ENCODE data around the gene ASTN1. TPM values are rescaled to one million over a fixed set of nuclear protein-coding genes. Genes with fewer than 3 reads are reported as not detected.
A peak's percentile ranks its signal among the peaks of the same experiment; 100 is the strongest.

ASTN1 gene
- total RNA-seq, 1 donor from 2014 or later = under 0.01 TPM

DNA sequence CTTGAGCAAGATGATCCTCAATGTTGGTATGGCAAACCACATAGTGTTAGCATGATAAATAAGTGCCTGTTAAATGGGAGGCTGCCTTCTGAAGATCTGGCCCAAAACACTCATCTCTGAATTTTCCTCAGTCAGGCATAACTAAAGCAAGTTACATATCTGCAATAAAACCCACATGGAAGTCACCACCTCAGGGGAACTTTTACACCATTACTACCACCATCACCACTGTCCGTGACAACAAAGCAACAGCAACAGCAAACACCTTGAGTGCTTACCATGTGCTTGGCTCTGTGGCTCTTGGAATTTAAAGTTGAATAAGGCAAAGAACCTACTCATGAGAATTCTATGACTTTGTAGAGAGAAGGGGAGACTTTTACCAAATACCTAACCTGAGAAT lies 233.0 kb downstream of the ASTN1 start:
- no peak for DNase-seq (ENCODE audit: low read depth, low spot score)

DNA sequence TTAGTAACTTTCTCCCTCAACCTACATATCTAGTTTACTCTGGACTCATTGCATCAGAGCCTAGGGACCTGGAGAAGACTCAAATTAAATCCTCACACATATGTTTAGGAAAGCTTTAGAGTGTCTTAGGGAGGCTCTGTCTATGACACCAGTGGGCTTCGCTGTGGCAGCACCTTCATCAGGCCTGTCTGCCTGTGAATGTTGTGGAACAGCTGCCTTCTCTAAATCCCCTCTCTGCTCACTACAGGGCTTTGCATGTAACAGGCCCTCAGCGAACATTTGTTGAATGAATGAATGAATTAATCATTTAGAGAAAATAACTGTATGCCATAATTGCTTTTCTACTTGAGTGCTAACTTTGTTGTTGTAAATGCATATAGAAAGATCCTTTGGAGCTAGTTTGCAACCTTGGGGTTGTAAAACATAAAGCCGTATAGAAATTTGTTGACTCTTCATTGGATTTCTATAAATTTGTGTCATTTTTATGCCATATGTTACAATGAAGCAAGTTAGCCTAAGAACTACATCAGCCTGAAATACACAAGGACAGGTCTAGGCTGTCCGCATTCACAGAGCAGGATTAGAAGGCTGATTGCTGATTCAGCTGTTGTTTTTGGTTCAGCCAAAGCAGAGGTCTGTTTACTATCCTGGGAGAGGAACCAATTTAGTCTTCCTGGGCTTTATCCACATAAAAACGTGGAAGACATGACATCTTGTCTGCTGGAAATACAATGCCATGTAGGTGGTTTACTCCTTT lies 238.0 kb downstream of the ASTN1 start:
- DNase-seq (ENCODE audit: low read depth, low spot score) = no peak

DNA sequence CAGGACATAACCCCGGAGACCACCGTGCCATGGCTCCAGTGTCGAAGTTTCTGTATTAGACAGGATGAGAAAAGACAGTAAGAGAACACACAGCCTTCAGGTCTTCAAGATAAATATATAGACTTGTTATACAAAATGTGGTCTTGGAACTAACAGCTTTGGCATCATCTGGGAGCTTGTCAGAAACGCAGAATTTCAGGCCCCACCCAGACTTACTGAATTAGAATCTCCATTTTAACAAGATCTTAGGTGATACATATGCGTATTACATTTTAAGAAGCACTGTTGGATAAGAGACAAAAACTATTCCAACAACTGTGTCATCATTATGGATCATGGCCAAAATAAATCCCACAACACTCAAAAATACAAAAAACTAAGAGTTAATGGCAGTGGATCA lies 239.3 kb downstream of the ASTN1 start:
- DNase-seq (ENCODE audit: low read depth, low spot score) = no peak

DNA sequence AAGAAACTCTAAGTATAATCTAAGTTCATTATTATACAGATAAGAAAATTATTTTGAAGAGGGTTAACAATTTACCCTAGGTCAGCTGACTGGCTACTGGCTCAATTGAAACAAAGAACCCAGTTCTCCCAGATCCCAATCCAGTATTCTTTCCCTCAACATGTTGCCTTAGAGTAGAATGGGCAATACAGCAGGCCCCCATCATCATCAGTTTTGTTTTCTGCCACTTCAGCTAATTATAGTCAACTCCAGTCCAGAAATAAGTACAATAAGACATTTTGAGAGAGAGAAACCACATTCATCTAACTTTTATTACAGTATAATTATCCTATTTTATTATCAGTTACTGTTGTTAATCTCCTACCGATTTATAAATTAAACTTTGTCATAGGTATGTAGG lies 241.2 kb downstream of the ASTN1 start:
- no peak for DNase-seq (ENCODE audit: low read depth, low spot score)

DNA sequence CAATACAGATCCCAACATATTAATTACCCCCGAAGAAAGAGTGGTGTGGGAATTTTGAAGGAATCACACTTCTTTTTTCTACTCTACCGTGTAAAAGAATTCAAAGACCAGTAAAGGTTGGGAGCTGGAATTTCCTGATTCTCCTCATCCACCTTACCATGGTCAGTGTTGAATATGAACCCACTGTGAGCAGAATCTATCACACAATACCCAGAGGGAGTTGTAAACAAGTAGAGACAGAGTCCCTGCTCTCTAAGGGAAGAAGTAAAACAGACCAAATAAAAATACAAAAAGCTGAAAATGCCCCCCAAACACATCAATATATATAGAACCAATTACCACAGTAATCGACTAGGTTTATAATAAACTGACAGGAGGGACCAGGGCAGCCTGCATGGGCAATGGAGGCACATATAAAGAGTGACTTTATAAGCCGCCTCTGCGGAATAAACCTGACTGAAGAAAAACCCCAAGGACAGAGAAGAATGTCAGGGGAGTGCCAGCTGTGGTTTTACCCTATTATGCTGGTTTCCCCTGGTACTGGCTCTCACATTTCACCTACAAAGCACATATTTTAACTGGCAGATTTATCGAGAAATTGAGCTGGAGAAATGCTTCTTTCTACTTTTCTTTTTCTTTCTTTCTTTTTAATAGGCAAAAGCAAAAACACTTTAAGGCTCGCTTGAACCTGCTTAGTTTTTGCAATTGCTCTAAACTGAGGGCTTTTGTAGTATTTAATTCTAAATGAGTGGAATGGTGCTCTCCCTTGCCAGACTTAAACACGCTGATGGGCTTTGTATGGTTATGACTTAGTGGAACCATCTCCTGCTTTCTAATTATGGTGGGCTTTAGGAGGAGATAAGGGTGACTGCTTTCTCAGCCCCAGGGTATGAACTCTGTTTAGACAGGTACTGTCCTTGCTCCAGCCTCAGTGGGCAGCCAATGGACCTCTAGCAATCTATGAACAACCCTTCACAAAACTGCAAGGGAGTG lies 244.8 kb downstream of the ASTN1 start:
- no peak for DNase-seq (ENCODE audit: low read depth, low spot score)

DNA sequence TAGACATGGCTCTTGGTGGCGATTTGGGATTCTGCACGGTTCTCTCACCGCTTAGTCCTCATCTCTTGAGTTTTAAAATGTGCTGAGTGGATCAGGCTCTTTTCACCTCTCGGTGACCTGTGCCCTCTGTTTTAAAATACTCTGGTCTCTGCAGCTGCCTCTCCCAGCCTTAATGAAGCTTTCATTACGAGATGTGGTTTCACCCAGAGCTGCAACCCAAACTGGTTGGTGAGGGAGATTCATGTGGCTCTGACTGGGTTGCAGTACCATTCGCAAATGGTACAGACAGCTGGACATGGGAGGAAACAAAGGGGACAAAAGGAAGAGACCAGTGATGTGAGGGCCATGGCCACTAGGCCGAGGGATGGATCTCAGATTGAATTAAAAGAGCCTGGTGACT lies 258.9 kb downstream of the ASTN1 start:
- no peak for DNase-seq (ENCODE audit: low read depth, low spot score)

DNA sequence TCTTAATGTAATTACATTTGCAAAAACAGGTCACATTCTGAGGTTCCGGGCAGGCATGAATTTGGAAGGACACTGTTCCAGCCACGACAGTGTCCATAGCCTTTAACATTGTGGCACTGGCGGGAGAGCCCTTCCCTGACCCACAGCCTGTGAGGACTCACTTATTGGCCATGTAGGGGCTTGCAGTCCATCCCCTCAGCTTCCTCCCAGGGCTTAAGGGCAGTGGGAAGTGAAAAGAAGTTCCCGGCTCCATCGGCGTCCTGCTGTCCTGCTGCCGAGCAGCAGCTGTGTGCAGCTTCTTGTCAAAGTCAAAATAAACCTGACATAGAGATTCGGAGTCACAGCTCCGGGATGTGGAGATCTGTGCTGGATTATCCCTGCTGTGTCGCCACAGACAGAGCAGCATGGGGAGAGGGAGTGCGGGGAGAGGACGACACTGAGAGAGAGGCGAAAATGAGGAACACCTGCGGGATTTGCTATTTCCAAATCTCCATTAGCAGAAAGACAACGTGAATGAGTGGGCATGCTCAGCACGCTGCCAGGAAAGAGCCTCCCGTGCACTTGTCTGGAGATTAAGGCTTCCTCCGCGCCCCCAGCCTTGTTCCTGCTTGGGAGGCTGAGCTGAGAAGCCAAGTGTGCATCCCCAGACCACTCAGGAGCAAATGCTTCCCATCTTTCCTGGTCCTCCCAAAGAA lies 260.3 kb downstream of the ASTN1 start:
- no peak for DNase-seq (ENCODE audit: low read depth, low spot score)

DNA sequence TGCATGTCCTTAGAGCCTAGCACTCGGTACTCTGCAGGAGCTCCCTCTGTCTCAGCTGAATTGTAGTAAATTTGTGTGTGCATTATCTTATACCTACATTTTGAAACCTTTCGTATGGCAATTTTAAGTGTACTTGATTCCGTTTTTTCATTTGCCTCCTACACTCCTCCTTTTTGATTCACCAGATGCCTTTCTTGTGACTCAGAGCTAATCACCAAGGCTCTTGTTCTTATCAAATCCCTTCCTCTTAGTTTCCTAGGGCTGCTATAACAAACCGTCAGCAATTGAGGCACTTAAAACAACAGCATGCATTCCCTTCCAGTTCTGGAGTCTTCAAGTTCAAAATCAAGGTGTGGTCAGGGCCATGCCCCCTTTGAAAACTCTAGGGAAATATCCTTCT lies 261.0 kb downstream of the ASTN1 start:
- no peak for DNase-seq (ENCODE audit: low read depth, low spot score)

DNA sequence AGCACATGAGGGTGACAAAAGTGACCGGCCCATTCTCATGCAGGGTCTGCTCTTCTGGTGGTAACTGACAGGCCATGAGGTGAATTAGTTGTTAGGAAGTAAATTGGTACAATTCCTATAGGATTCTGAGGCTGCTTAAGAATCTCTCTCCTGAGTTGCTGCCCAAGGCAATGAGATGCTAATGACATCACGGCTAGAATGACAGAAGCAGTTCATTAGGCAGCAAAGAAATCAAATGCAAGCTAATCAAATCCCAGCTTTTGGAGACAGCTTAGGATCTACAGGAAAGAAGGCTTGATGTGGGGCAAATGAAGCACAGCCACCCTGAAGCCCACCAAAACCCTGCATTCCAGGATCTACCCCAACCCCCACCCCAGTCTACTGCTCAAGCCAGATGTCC lies 265.2 kb downstream of the ASTN1 start:
- no peak for DNase-seq (ENCODE audit: low read depth, low spot score)

DNA sequence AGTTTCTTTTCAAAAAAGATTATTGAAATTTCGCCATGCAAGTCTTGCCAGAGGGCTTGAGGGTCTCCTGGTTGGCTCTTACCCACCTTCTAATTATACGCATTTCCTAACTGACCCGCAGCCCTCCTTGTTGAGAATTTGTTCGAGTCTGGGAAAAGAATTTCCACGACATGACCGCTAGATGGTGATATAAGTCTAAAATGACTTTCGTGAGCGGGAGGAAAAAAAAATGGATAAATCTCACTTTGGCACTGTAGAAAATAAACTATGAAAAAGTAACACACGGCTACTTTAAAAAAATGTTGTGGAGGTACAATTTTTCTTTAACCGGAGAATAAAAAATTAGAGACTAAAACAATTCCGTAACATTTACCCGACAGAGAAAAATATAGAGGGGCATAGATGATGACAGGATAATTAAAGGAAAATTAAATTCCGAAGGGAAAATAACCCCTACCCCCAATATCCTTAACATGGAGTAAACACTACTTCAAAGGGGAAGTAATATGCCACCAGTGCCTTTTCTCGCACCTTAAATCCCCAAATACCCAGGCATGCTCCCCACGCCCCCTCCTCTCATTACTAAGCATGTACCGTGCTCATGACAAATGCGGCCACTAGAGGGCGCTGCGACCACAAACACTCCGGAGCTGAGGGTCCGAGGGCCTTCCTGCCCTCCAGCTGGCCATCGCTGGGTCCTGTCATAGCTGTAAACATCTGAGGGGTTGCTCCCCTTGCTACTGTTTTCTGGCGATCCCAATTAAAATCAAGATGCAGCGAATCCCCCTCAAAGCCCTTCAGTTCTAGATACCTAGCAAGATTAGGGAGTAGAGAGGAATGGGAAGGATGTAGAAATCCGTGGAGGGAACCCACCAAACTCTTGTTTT lies 266.9 kb downstream of the ASTN1 start:
- peak; percentile 17 for DNase-seq (ENCODE audit: low read depth, low spot score)

DNA sequence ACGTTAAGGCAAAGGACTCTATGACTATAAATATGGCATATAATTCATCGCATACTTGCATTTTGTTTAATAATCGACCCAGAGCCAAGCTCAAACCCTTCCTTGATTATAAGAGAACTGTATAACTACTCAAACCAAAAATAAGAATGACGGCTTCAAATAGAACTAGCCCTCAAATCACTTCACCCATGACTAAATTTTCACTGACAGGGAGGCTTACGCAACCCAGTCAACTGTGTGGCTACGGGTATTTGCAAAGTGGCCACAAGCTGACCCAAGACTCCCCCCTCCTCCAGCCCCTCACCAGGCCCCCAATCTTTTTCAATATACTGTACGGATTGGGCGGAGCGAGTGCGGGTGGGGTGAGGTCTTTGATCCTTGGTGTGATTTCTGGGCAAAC lies 268.3 kb downstream of the ASTN1 start:
- DNase-seq (ENCODE audit: low read depth, low spot score) = no peak

DNA sequence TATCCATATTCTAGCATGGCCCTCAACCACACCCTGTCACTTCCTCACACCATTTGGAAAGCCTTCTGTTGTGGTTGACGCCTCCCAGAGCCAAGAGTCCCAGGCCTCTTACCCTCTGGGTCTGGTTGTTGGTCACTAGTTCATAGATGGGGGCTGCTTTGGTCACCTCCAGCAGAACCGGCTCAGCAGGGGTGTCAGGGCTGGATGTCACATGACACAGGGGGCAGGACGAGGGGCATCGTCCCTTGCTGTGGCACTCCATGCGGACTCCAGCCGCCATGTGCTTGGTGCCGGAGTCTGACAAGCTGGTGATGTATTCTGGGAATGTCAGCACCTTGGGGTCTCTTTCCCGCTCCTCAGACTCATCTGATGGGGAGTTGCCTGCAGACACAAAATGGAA lies 270.1 kb downstream of the ASTN1 start:
- DNase-seq (ENCODE audit: low read depth, low spot score) = no peak

DNA sequence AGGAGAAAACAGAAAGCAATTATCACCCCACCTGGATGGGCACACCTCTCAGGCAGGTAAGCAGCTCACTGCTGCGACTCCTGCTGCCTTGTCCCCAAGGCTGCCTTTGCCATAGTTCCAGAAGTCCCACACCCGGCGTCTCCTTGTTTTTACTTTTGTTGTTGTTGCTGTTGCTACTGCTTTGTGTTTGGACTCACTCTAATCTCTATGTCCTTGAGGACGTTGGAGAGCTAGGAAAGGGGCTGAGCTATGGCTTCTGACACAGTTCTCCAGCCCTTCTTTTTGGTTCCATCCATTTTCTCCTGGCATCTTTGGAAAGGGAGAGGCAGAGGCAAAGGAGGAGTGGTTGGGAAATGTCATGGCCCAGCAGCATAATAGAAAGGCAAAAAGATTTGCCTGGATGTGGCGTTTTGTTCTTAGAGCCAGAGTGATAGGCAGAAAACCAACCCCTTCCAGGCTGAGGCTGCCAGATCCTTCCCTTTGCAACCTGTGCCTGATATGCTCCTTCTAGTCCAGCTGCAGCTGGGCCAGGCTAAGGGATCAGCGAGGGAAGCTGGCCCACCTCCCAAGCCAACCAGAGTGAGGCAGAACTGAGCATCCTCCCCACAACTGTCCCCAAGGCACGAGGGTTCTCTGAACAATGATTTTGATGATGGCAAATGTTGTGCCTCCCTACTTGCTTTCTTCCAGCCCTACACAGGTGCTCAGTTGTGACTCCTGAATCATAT lies 270.7 kb downstream of the ASTN1 start:
- no peak for DNase-seq (ENCODE audit: low read depth, low spot score)

DNA sequence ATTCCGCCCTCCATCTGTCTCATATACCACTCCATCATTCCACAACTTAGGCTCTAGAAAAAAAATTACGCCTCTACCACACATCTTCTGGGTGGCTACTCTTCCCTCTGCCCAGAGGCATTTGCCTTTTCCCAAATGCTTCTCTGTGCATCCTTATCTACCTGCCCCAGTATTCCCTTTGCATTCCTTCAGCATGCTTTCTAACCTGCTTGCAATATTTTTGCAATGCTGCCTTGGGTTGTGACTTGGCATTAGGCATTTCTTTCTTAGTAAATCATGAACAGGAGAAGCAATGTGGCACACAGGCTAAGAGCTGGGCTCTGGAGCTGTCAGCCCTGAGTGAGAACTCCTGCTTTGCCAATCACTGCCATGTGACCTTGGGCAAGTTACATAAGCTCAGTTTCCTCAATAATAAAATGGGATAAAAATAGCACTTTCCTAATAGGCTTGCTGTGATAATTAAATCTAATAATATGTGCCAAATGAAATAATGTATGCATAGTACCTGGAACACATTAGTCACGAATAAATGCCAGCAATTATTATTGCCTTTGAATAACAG lies 276.0 kb downstream of the ASTN1 start:
- DNase-seq (ENCODE audit: low read depth, low spot score) = no peak

DNA sequence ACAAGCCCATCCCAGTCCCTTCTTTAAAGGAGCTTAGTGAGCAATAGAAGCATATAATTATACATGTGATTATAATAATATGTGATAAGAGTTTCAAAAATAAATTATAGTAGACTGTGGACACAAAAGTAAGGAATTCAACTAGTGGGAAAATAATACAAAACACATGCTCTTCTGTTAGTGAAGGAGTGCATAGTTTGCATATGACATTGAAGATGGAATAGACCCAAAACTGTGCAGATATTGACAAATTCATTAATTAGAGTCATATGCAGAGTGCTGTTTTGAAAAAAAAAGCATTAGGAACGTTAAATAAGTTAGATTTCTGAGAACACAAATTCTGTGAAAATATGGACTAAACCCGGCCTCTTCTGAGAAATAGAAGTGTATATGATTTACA lies 278.8 kb downstream of the ASTN1 start:
- DNase-seq (ENCODE audit: low read depth, low spot score) = no peak

DNA sequence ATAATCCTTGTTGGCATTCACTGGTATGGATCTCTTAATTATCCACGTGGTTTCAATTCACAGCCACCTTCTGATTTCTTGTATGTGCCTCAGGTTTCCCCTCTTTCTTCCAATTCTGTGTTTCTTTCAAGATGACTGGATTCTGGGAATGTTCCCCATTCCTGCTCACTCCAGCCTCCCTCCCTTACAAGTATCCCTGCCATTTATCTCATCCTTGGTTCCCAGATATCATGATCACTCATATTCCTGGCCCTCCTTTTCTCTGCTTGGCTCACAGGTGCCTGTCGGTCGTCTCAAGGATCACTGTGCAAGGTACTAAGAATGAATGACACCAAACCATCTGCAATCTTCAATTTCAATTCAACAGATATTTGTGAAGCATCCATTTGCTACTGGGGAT lies 279.2 kb downstream of the ASTN1 start:
- DNase-seq (ENCODE audit: low read depth, low spot score) = no peak

DNA sequence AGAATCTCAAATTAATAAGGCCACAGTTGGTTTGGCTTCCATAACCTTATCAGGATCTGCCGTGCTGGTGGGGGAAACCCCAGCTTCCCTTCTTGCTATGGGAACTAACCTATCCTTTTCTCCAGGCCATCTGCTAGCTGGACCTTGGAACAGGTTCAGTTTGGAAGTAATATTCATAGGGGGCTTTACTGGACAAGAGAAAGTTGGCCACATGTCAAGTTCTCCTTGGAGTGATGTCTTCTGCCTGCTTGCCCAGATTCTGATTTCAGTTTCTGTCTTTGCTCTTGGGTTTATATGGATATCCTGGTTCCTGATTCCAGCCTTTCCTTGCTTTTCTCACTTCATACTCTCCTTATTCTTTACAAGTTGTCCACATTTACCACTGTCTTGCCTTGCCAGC lies 279.6 kb downstream of the ASTN1 start:
- no peak for DNase-seq (ENCODE audit: low read depth, low spot score)

DNA sequence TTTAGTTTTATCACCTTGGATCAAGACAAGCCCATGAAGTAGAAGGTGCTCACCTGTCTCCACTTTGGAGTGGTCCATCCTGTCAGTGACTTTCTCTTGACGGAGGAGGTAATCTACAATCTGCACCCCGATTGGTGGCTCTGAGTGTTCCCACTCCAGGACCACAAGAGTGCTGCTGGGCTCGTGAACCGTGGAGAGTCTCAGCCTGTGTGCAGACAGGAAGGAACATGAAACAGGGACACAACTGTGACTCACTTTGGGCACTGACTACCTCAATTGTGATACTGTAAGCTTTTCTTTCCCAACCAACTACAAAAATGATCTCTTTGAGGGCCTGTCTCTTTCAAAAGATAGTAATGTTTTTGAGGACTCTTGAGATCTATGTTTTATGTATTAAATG lies 280.2 kb downstream of the ASTN1 start:
- DNase-seq (ENCODE audit: low read depth, low spot score) = no peak

DNA sequence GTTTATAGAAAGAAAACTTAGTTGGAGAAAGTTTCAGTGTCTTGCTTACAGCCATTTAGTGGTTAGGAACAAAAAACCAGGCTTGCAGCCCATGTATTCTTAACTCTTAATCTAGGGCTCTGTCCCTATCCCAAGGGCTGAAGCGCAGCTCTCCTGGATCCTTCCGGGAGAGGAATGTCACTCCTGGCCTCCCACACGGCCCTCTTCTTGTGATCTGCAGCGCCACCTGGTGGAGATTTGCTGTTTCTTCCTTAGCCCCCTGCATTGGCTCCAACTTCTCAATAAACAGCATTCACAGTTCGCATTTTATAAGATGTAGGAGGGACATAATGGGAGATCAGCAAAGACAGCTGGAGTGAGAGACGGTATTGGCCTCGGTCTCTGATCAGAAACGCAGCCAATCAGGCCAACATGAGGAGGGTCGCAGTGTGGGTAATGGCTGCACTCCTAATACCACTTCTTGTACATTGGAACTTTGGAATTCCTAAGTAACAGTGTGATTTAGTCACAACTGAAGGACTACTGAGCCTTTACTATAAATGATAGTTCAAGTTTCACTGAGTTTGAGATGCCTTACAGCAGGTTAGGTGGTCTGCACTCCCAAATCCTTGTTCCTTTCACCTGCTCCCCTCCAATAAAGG lies 283.4 kb downstream of the ASTN1 start:
- peak; percentile 13 for DNase-seq (ENCODE audit: low read depth, low spot score)

All from pulmonary artery endothelial cell (primary cell).